Measurements from ENCODE around the gene AGMO.
"Not testable (repeated sequence)": the region's sequence is repeated elsewhere in the genome, so short reads cannot be mapped to it uniquely, and the experiment has no call there.

GRCh38 chr7:15517865-15518264, 44.0 kb downstream of the AGMO start:
- TF ChIP-seq, protein P1, sequence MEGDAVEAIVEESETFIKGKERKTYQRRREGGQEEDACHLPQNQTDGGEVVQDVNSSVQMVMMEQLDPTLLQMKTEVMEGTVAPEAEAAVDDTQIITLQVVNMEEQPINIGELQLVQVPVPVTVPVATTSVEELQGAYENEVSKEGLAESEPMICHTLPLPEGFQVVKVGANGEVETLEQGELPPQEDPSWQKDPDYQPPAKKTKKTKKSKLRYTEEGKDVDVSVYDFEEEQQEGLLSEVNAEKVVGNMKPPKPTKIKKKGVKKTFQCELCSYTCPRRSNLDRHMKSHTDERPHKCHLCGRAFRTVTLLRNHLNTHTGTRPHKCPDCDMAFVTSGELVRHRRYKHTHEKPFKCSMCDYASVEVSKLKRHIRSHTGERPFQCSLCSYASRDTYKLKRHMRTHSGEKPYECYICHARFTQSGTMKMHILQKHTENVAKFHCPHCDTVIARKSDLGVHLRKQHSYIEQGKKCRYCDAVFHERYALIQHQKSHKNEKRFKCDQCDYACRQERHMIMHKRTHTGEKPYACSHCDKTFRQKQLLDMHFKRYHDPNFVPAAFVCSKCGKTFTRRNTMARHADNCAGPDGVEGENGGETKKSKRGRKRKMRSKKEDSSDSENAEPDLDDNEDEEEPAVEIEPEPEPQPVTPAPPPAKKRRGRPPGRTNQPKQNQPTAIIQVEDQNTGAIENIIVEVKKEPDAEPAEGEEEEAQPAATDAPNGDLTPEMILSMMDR (IDR thresholded peaks at IDR 0.05): not testable (repeated sequence)
- not testable (repeated sequence) for TF ChIP-seq RELA (CRISPR knock-in tag; IDR thresholded peaks at IDR 0.05; ENCODE audit: borderline replicate concordance); MAX (CRISPR knock-in tag; IDR thresholded peaks at IDR 0.05); ZNF263 (CRISPR knock-in tag; IDR thresholded peaks at IDR 0.05; ENCODE audit: low read depth); ELF4 (CRISPR knock-in tag; IDR thresholded peaks at IDR 0.05; ENCODE audit: low read depth); PRDM15 (CRISPR knock-in tag; IDR thresholded peaks at IDR 0.05); NR3C1 (CRISPR knock-in tag; conservative IDR thresholded peaks at IDR 0.05; ENCODE audit: low read depth); ATF3 (CRISPR knock-in tag; conservative IDR thresholded peaks at IDR 0.05)
- TF ChIP-seq, protein P2, sequence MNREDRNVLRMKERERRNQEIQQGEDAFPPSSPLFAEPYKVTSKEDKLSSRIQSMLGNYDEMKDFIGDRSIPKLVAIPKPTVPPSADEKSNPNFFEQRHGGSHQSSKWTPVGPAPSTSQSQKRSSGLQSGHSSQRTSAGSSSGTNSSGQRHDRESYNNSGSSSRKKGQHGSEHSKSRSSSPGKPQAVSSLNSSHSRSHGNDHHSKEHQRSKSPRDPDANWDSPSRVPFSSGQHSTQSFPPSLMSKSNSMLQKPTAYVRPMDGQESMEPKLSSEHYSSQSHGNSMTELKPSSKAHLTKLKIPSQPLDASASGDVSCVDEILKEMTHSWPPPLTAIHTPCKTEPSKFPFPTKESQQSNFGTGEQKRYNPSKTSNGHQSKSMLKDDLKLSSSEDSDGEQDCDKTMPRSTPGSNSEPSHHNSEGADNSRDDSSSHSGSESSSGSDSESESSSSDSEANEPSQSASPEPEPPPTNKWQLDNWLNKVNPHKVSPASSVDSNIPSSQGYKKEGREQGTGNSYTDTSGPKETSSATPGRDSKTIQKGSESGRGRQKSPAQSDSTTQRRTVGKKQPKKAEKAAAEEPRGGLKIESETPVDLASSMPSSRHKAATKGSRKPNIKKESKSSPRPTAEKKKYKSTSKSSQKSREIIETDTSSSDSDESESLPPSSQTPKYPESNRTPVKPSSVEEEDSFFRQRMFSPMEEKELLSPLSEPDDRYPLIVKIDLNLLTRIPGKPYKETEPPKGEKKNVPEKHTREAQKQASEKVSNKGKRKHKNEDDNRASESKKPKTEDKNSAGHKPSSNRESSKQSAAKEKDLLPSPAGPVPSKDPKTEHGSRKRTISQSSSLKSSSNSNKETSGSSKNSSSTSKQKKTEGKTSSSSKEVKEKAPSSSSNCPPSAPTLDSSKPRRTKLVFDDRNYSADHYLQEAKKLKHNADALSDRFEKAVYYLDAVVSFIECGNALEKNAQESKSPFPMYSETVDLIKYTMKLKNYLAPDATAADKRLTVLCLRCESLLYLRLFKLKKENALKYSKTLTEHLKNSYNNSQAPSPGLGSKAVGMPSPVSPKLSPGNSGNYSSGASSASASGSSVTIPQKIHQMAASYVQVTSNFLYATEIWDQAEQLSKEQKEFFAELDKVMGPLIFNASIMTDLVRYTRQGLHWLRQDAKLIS (CRISPR knock-in tag; IDR thresholded peaks at IDR 0.05; ENCODE audit: borderline replicate concordance): not testable (repeated sequence)
- TF ChIP-seq, protein P3, sequence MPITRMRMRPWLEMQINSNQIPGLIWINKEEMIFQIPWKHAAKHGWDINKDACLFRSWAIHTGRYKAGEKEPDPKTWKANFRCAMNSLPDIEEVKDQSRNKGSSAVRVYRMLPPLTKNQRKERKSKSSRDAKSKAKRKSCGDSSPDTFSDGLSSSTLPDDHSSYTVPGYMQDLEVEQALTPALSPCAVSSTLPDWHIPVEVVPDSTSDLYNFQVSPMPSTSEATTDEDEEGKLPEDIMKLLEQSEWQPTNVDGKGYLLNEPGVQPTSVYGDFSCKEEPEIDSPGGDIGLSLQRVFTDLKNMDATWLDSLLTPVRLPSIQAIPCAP (CRISPR knock-in tag; IDR thresholded peaks at IDR 0.05): not testable (repeated sequence)
- TF ChIP-seq, protein P4, sequence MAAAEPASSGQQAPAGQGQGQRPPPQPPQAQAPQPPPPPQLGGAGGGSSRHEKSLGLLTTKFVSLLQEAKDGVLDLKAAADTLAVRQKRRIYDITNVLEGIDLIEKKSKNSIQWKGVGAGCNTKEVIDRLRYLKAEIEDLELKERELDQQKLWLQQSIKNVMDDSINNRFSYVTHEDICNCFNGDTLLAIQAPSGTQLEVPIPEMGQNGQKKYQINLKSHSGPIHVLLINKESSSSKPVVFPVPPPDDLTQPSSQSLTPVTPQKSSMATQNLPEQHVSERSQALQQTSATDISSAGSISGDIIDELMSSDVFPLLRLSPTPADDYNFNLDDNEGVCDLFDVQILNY (CRISPR knock-in tag; IDR thresholded peaks at IDR 0.05): not testable (repeated sequence)
- TF ChIP-seq, protein P5, sequence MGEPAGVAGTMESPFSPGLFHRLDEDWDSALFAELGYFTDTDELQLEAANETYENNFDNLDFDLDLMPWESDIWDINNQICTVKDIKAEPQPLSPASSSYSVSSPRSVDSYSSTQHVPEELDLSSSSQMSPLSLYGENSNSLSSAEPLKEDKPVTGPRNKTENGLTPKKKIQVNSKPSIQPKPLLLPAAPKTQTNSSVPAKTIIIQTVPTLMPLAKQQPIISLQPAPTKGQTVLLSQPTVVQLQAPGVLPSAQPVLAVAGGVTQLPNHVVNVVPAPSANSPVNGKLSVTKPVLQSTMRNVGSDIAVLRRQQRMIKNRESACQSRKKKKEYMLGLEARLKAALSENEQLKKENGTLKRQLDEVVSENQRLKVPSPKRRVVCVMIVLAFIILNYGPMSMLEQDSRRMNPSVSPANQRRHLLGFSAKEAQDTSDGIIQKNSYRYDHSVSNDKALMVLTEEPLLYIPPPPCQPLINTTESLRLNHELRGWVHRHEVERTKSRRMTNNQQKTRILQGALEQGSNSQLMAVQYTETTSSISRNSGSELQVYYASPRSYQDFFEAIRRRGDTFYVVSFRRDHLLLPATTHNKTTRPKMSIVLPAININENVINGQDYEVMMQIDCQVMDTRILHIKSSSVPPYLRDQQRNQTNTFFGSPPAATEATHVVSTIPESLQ (CRISPR knock-in tag; IDR thresholded peaks at IDR 0.05): not testable (repeated sequence)
- TF ChIP-seq, protein P6, sequence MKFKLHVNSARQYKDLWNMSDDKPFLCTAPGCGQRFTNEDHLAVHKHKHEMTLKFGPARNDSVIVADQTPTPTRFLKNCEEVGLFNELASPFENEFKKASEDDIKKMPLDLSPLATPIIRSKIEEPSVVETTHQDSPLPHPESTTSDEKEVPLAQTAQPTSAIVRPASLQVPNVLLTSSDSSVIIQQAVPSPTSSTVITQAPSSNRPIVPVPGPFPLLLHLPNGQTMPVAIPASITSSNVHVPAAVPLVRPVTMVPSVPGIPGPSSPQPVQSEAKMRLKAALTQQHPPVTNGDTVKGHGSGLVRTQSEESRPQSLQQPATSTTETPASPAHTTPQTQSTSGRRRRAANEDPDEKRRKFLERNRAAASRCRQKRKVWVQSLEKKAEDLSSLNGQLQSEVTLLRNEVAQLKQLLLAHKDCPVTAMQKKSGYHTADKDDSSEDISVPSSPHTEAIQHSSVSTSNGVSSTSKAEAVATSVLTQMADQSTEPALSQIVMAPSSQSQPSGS (CRISPR knock-in tag; IDR thresholded peaks at IDR 0.05; ENCODE audit: borderline replicate concordance, low read depth): not testable (repeated sequence)
